Measurements from ENCODE around the gene TP53RK.

DNA sequence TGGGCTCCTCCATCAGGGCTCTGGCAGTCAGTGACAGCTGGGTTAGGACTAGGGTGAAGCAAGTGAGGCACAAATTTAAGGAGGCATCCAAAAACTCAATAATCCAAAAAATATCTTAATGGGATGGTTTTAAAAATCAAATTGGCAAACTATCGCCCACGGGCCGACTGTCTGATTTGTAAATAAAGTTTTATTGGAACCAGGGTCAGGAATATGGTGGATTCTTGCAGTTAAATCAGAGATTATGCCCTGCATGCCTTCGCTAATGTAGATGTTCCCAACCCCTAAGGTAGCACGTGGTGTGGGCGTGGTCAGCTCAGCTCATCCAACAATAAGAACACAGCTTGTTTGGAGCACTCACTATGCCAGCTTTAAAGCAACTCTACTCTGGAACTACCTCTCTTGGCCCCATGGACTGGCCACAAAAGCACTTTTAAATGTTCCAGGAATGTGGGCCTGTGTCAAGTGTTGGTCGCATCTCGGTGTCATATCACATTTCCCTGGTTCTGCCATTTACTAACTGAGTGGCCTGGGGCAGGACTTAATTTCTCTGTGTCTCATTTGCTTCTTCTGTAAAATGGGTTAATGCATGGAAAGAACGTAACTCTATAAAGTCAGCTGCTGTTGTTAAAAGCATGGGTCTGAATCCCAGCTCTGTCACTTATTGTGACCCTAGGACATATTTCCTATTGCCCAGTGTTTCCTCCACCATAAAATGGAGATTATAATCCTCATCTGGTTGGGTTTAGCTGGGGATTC is 7.0 kb downstream of the TP53RK start:
- TF ChIP-seq CTCF (IDR thresholded peaks at IDR 0.05; ENCODE audit: low read depth, low read length) (no peak), EZH2phosphoT487 (IDR thresholded peaks at IDR 0.05; ENCODE audit: low read depth) (no peak)
